ENCODE data around the gene AP3B1. TPM values are rescaled to one million over a fixed set of nuclear protein-coding genes. Genes with fewer than 3 reads are reported as not detected.

Gene AP3B1
- total RNA-seq, 6 experiments from 2014 or later = 11.4 to 17.9 (median 12.9) TPM

DNA sequence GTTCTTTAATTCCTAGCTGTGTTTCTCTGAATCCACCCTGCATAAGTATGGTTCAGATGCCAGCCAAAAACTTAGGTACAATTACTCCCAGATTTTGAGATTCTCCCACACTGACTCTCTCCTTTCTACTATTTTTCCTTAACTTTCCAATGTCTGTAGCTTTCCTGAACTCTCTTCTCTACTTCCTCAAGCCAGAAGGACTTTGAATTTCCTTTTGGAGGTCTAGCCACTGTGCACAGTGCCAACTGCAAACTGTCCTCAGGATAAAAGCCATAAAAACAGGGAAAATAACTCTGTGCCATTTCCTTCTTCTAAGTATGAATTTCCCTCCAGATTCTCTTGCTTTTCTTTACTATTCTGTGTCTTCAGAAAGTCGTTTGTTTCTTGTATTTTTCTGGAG, 157.2 kb downstream of the AP3B1 start:
- peaks cover 0 to 3% (median 0%) of the 10 kb centered on the region in 4 donors for H3K36me3 ChIP-seq
- ATAC-seq (no peak), DNase-seq (no peak)
- H3K9me3 ChIP-seq = no peaks in the 10 kb centered on the region
- intact Hi-C loops (cut with DNase I) = no loop called here
- no peak overlapping the region for H3K27ac ChIP-seq
- TF ChIP-seq, protein P1, sequence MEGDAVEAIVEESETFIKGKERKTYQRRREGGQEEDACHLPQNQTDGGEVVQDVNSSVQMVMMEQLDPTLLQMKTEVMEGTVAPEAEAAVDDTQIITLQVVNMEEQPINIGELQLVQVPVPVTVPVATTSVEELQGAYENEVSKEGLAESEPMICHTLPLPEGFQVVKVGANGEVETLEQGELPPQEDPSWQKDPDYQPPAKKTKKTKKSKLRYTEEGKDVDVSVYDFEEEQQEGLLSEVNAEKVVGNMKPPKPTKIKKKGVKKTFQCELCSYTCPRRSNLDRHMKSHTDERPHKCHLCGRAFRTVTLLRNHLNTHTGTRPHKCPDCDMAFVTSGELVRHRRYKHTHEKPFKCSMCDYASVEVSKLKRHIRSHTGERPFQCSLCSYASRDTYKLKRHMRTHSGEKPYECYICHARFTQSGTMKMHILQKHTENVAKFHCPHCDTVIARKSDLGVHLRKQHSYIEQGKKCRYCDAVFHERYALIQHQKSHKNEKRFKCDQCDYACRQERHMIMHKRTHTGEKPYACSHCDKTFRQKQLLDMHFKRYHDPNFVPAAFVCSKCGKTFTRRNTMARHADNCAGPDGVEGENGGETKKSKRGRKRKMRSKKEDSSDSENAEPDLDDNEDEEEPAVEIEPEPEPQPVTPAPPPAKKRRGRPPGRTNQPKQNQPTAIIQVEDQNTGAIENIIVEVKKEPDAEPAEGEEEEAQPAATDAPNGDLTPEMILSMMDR (IDR thresholded peaks at IDR 0.05) = no peak
- TF ChIP-seq POLR2A (IDR thresholded peaks at IDR 0.05) = no peak
- WGBS (ENCODE audit: insufficient coverage, low coverage, low lambda C conversion rate, missing lambda C conversion rate) = 62% methylated on average over 1 of the region's 1 CpG
- no peaks in the 10 kb centered on the region for H3K4me1 ChIP-seq
- no peak overlapping the region for H3K4me3 ChIP-seq
- H3K27me3 ChIP-seq = no peaks in the 10 kb centered on the region

DNA sequence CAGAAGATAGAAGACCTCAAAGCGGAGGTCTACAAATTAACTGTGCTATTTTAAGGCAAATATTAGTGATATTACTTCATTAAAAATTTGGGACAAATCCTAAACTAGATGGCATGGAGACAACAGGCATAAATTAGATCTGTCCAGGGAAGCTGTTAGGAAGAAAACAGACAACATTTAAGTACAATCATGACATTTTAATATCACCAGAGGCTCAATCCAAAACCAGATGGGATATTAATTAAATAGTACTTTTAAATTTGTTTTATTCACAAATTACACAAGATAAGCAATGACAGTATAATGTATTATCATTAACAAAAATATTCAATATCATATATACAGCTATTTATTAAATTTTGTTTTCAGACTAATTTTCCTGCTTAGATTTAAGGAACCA, 161.1 kb downstream of the AP3B1 start:
- Histone ChIP-seq H3K4me3 (no peak overlapping the region), H3K27me3 (no peaks in the 10 kb centered on the region), H3K27ac (no peak overlapping the region), H3K9me3 (no peaks in the 10 kb centered on the region), H3K36me3 (no peaks in the 10 kb centered on the region), H3K4me1 (peaks cover 0 to 4% (median 0%) of the 10 kb centered on the region in 4 donors)
- intact Hi-C loops (cut with DNase I) = no loop called here
- DNase-seq = no peak
- TF ChIP-seq, protein P1 (IDR thresholded peaks at IDR 0.05) = no peak
- no peak for TF ChIP-seq POLR2A (IDR thresholded peaks at IDR 0.05)
- WGBS (ENCODE audit: insufficient coverage, low coverage, low lambda C conversion rate, missing lambda C conversion rate) = 100% methylated on average over 1 of the region's 1 CpG
- no peak for ATAC-seq

DNA sequence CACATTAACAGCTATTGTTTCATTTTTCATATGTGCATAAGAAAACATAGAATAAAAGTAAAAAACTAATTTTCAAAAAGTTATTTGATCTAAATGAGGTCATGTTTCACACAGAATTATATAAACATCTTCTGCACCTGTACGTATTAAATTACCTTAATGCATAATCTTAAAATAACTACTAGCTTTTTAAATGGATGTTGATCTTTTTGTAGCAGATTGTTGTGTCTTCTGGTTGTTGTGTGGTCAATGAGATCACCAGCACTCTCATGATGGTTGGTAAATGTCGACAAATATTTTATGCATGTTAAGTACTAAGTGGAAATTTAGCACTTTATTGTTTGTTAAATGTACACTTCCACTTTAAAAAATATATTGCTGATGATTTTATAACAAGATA, 162.0 kb downstream of the AP3B1 start:
- intact Hi-C loops (cut with DNase I) = no loop called here
- DNase-seq = no peak
- no peak overlapping the region for H3K4me3 ChIP-seq
- H3K36me3 ChIP-seq = no peaks in the 10 kb centered on the region
- no peaks in the 10 kb centered on the region for H3K27me3 ChIP-seq
- no peak for ATAC-seq
- 92% methylated on average over 2 of the region's 2 CpGs for WGBS (ENCODE audit: insufficient coverage, low coverage, low lambda C conversion rate, missing lambda C conversion rate)
- no peak for TF ChIP-seq POLR2A (IDR thresholded peaks at IDR 0.05)
- TF ChIP-seq, protein P1 (IDR thresholded peaks at IDR 0.05) = no peak
- H3K4me1 ChIP-seq = peaks cover 0 to 4% (median 0%) of the 10 kb centered on the region in 4 donors
- H3K27ac ChIP-seq = no peak overlapping the region
- H3K9me3 ChIP-seq = no peaks in the 10 kb centered on the region

DNA sequence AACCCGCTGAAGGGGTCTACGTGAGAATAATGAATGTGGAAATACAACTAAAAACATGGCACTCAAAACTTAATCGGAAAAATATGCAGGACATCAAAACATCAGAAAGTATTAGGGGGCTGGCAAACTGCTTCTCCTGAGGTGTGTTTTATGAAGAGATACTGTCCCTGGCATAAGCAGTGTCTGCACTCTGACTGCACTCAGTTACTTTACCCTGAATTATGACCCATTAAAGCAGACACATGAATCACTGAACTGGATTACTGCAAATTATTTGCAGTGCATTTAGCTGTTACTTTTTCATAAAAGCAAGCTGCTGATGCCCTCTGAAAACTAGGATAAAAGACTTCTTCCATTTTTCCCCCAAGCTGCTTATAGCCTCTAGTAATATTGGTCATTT, 164.9 kb downstream of the AP3B1 start:
- TF ChIP-seq, protein P1 (IDR thresholded peaks at IDR 0.05) = no peak
- TF ChIP-seq POLR2A (IDR thresholded peaks at IDR 0.05) = no peak
- 95% methylated on average over 3 of the region's 3 CpGs for WGBS (ENCODE audit: insufficient coverage, low coverage, low lambda C conversion rate, missing lambda C conversion rate)
- no peak overlapping the region for H3K4me3 ChIP-seq
- H3K4me1 ChIP-seq = peaks cover 0 to 4% (median 0%) of the 10 kb centered on the region in 4 donors
- intact Hi-C loops (cut with DNase I) = no loop called here
- DNase-seq (no peak), ATAC-seq (no peak)
- H3K36me3 ChIP-seq = no peaks in the 10 kb centered on the region
- no peak overlapping the region for H3K27ac ChIP-seq
- H3K9me3 ChIP-seq = no peaks in the 10 kb centered on the region
- H3K27me3 ChIP-seq = no peaks in the 10 kb centered on the region

DNA sequence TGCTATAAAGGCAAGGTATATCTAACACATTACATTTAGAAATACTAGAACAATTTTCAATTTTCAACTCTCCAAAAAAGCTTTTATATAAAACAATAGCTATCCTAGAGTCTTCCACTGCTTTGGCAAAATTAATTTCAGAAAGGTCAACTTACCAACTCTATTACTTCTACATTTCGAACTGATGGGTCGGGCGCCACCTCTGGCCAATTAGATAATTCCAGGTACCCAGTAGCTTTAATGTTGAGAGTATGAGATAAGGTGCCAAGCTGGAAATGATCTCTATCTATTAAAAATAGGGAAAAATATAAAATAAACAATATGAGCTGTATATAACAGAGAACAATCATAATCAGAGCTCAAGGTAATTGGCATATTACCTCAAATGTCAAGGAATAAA, 166.6 kb downstream of the AP3B1 start:
- TF ChIP-seq, protein P1 (IDR thresholded peaks at IDR 0.05) = no peak
- no peak for TF ChIP-seq POLR2A (IDR thresholded peaks at IDR 0.05)
- WGBS (ENCODE audit: insufficient coverage, low coverage, low lambda C conversion rate, missing lambda C conversion rate) = 93% methylated on average over 3 of the region's 3 CpGs
- no peaks in the 10 kb centered on the region for H3K27me3 ChIP-seq
- H3K4me3 ChIP-seq = no peak overlapping the region
- no peak overlapping the region for H3K27ac ChIP-seq
- ATAC-seq (no peak), DNase-seq (no peak)
- peaks cover 0 to 2% (median 0%) of the 10 kb centered on the region in 4 donors for H3K36me3 ChIP-seq
- H3K4me1 ChIP-seq = peaks cover 0 to 4% (median 0%) of the 10 kb centered on the region in 4 donors
- intact Hi-C loops (cut with DNase I) = no loop called here
- no peaks in the 10 kb centered on the region for H3K9me3 ChIP-seq
